ENCODE data around the gene BIRC2.

GRCh38 chr11:102406099-102406498, 59.1 kb downstream of the BIRC2 start:
- TF ChIP-seq, protein P1, sequence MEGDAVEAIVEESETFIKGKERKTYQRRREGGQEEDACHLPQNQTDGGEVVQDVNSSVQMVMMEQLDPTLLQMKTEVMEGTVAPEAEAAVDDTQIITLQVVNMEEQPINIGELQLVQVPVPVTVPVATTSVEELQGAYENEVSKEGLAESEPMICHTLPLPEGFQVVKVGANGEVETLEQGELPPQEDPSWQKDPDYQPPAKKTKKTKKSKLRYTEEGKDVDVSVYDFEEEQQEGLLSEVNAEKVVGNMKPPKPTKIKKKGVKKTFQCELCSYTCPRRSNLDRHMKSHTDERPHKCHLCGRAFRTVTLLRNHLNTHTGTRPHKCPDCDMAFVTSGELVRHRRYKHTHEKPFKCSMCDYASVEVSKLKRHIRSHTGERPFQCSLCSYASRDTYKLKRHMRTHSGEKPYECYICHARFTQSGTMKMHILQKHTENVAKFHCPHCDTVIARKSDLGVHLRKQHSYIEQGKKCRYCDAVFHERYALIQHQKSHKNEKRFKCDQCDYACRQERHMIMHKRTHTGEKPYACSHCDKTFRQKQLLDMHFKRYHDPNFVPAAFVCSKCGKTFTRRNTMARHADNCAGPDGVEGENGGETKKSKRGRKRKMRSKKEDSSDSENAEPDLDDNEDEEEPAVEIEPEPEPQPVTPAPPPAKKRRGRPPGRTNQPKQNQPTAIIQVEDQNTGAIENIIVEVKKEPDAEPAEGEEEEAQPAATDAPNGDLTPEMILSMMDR (IDR thresholded peaks at IDR 0.05), result no peak
- TF ChIP-seq POLR2AphosphoS5 (IDR thresholded peaks at IDR 0.05) (no peak), POLR2A (IDR thresholded peaks at IDR 0.05) (no peak)

Measured in stomach (tissue), 4 donors.